UCSD-AML1 (cell line): Measurements from ENCODE around the gene RBCK1.

Experiments used
- DNase-seq: peaks from one replicate; lab custom pipeline; 2025; ENCODE audit not compliant: unreplicated experiment; lab: John Stamatoyannopoulos, UW

Gene RBCK1

GRCh38 chr20:397432-398237 lies 10.5 kb upstream of the RBCK1 start:
- DNase-seq: no peak

- no peak for DNase-seq
These were observed 8.9 kb upstream of the RBCK1 start for GRCh38 chr20:399182-399707.

GRCh38 chr20:400128-400453 lies 8.0 kb upstream of the RBCK1 start:
- no peak for DNase-seq

GRCh38 chr20:400454-401275 lies 7.4 kb upstream of the RBCK1 start:
- DNase-seq: no peak

- DNase-seq: no peak
These were observed 6.2 kb upstream of the RBCK1 start for GRCh38 chr20:401682-402495.

GRCh38 chr20:402496-402885 lies 5.6 kb upstream of the RBCK1 start:
- no peak for DNase-seq

GRCh38 chr20:402898-403581 lies 5.1 kb upstream of the RBCK1 start:
- DNase-seq: no peak

GRCh38 chr20:403582-403957 lies 4.5 kb upstream of the RBCK1 start:
- DNase-seq: no peak

GRCh38 chr20:404088-404487 lies 4.0 kb upstream of the RBCK1 start:
- no peak for DNase-seq

GRCh38 chr20:406200-407132 lies 1.6 kb upstream of the RBCK1 start:
- no peak for DNase-seq

GRCh38 chr20:407133-407952 lies 756 bp upstream of the RBCK1 start:
- peak; percentile 78 for DNase-seq

GRCh38 chr20:408843-409696 lies 971 bp downstream of the RBCK1 start:
- peak; percentile 59 for DNase-seq

- no peak for DNase-seq
These were observed 1.8 kb downstream of the RBCK1 start for GRCh38 chr20:409697-410559.

GRCh38 chr20:412081-412480 lies 4.0 kb downstream of the RBCK1 start:
- no peak for DNase-seq

- no peak for DNase-seq
These were observed 6.1 kb downstream of the RBCK1 start for GRCh38 chr20:414161-414560.

- no peak for DNase-seq
These were observed 7.8 kb downstream of the RBCK1 start for GRCh38 chr20:415820-416322.
